Breast epithelium (tissue), 4 donors: Measurements from ENCODE around the gene GSTP1. TPM values are rescaled to one million over a fixed set of nuclear protein-coding genes. Genes with fewer than 3 reads are reported as not detected.
"Not testable (repeated sequence)": the region's sequence is repeated elsewhere in the genome, so short reads cannot be mapped to it uniquely, and the experiment has no call there.

Experiments
- DNase-seq, 2 donors: peaks; one replicate each; pipeline ENCODE4 v3.0.0-alpha.2; 2019; ENCODE audit warnings: low spot score in 2 of 2
- H3K27ac ChIP-seq, 2 donors: fragments of 200-600 bp; sonication (generic) in 1 of 2; one replicate each; pipeline ENCODE4 v1.5.1; 2016 to 2019; ENCODE audit warnings: mild to moderate bottlenecking in 1 of 2
- H3K27me3 ChIP-seq, 2 donors: fragments of 200-600 bp; sonication (generic) in 1 of 2; one replicate each; pipeline versions ENCODE4 v1.5.1 to v1.6.0; 2017 to 2019; ENCODE audit warnings: control low read depth in 1 of 2, mild to moderate bottlenecking in 1 of 2
- H3K36me3 ChIP-seq: fragments of 200-600 bp; one replicate; pipeline ENCODE4 v1.5.1; 2019
- H3K4me1 ChIP-seq, 2 donors: fragments of 200-600 bp; sonication (generic); one replicate each; pipeline ENCODE4 v1.5.1; 2016 to 2019; ENCODE audit warnings: control low read depth in 1 of 2
- H3K4me3 ChIP-seq, 3 donors: fragments of 200-600 bp; sonication (generic); 1 replicate in 2 of 3; 2 replicates in 1 of 3; pipeline ENCODE4 v1.5.1; 2016 to 2019; ENCODE audit warnings: mild to moderate bottlenecking in 3 of 3, moderate library complexity in 2 of 3
- H3K9me3 ChIP-seq, 2 donors: fragments of 200-600 bp; sonication (generic) in 1 of 2; one replicate each; pipeline ENCODE4 v1.5.1; 2016 to 2019; ENCODE audit warnings: control low read depth in 1 of 2
- POLR2A ChIP-seq: fragments of 450-650 bp; IDR thresholded peaks from one replicate; pipeline ENCODE4 v1.6.1; 2016; ENCODE audit warnings: antibody characterized with exemption, mild to moderate bottlenecking, moderate library complexity
- POLR2AphosphoS5 ChIP-seq, 3 donors: sonication (generic); formaldehyde crosslinking; IDR thresholded peaks; one replicate each; pipeline ENCODE4 v1.6.1; 2017; ENCODE audit warnings: antibody characterized with exemption in 3 of 3
- intact Hi-C: fragments of 100-400 bp; cut with DNase I; formaldehyde crosslinking; loops from one replicate; pipeline ENCODE4 v1.15.1; 2023; ENCODE audit warnings: low total_unique reads
- total RNA-seq, 3 donors: library from RNA; depleted of rRNA; stranded (reverse); fragments of >200 nt; gene quantifications; one replicate each; pipeline ENCODE4 v1.1.0, GENCODE V29; 2016
- TF ChIP-seq, protein P1 (sequence below), 3 donors: fragments of 450-650 bp; IDR thresholded peaks; one replicate each; pipeline ENCODE4 v1.5.1; 2016 to 2017; ENCODE audit warnings: antibody characterized with exemption in 3 of 3, mild to moderate bottlenecking in 3 of 3, moderate library complexity in 3 of 3

Gene GSTP1
- total RNA-seq, 3 donors from 2014 or later, result 552 to 1,029 (median 1,013) TPM

- TF ChIP-seq POLR2AphosphoS5 (IDR thresholded peaks at IDR 0.05) (no peak), POLR2A (no peak)
- TF ChIP-seq, protein P1, sequence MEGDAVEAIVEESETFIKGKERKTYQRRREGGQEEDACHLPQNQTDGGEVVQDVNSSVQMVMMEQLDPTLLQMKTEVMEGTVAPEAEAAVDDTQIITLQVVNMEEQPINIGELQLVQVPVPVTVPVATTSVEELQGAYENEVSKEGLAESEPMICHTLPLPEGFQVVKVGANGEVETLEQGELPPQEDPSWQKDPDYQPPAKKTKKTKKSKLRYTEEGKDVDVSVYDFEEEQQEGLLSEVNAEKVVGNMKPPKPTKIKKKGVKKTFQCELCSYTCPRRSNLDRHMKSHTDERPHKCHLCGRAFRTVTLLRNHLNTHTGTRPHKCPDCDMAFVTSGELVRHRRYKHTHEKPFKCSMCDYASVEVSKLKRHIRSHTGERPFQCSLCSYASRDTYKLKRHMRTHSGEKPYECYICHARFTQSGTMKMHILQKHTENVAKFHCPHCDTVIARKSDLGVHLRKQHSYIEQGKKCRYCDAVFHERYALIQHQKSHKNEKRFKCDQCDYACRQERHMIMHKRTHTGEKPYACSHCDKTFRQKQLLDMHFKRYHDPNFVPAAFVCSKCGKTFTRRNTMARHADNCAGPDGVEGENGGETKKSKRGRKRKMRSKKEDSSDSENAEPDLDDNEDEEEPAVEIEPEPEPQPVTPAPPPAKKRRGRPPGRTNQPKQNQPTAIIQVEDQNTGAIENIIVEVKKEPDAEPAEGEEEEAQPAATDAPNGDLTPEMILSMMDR (IDR thresholded peaks at IDR 0.05), result no peak
- Histone ChIP-seq H3K36me3 (no peaks in the 10 kb centered on the region), H3K27ac (peak overlapping the region in 1 of 2 donors; percentile 79), H3K4me1 (peaks cover 0 to 8% of the 10 kb centered on the region in 2 donors), H3K9me3 (no peaks in the 10 kb centered on the region), H3K27me3 (no peaks in the 10 kb centered on the region), H3K4me3 (peak overlapping the region in 1 of 3 donors; percentile 34)
- no peak for DNase-seq
- intact Hi-C loops, result no loop called here
Measured at GRCh38 chr11:67614730-67615714, 31.4 kb downstream of the GSTP1 start.

DNA sequence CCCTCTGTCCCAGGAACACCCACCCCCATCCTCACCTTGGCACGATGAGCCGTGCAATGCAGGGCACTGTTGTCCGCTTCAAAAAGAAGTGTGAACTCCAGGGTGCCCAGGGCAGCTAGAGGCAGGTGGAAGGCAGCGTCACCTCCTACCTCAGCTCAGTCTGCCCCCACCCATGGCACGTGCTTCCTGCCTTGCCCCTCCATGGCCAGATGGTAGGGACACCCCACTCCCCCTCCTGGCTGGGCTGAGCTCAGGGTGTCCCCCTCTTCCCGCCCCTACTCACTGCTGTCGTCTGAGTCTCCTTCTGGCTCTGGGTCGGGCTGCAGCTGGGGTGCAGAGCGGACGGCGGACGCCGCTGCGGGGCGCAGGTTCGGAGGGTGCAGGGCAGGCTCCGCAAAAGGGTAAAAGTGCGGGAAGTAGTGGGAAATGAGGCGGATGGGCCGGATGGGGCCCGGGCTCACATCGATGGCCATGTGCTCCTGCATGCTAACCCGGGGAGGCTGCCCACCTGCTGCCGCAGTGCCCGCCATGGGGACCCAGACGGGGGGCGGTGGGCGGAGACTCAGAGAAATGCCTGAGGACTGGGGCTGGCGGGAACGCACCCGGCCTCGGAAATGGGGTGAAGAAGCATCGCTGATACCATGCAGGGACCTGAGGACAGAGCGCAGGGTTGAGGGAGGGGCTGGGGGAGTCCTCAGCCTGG lies 32.3 kb downstream of the GSTP1 start:
- DNase-seq, result no peak
- intact Hi-C loops, result no loop called here
- Histone ChIP-seq H3K36me3 (no peaks in the 10 kb centered on the region), H3K4me1 (peaks cover 0 to 8% of the 10 kb centered on the region in 2 donors), H3K9me3 (no peaks in the 10 kb centered on the region), H3K27ac (no peak overlapping the region), H3K27me3 (no peaks in the 10 kb centered on the region), H3K4me3 (no peak overlapping the region)
- TF ChIP-seq POLR2AphosphoS5 (IDR thresholded peaks at IDR 0.05), result no peak
- TF ChIP-seq, protein P1 (IDR thresholded peaks at IDR 0.05), result no peak
- no peak for TF ChIP-seq POLR2A

DNA sequence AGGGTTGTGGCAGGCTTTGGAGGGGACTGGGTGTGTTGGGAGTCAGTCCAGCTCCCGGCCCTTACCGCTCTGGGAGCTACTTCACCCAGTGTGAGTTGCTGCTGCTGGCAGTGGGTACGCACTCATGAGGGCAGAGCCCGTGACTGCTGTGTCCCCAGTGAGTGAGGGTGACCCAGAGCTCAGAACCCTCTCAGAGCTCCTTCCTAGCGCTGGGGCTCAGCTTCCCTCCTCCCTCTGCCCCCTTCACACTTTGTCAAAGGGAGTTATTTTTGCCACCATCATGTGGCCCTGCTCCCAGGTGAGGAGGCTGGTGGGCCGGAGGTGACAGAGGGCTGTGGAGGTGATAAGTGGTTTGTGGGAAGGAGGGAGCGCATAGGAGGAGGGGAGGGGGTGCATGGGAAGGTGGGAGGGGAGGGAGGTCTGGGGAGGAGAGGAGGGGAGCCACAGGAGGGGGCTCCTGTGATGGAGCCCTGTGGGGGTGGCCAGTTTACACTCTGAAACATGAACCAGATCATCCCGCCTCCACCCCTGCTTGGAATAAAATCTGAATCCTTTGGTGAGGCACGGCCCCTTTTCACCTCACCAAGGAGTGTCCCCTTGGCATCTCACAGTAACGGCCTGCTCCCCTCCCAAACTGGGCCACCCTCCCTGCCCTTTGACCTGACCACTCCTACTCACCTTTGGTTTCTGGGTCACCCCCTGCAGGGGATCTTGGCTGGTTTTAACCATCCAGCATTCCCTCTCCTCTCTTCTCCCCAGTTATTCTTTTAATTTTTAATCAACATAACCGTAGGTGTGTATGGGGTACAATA lies 33.0 kb downstream of the GSTP1 start:
- no peak overlapping the region for H3K4me3 ChIP-seq
- peaks cover 0 to 8% of the 10 kb centered on the region in 2 donors for H3K4me1 ChIP-seq
- TF ChIP-seq POLR2AphosphoS5 (IDR thresholded peaks at IDR 0.05) (no peak), POLR2A (no peak)
- TF ChIP-seq, protein P1 (IDR thresholded peaks at IDR 0.05), result no peak
- H3K9me3 ChIP-seq, result no peaks in the 10 kb centered on the region
- no peak overlapping the region for H3K27ac ChIP-seq
- intact Hi-C loops, result no loop called here
- no peaks in the 10 kb centered on the region for H3K36me3 ChIP-seq
- DNase-seq, result no peak
- no peaks in the 10 kb centered on the region for H3K27me3 ChIP-seq

GRCh38 chr11:67617243-67617953 lies 33.8 kb downstream of the GSTP1 start:
- Histone ChIP-seq H3K9me3 (no peaks in the 10 kb centered on the region), H3K27me3 (no peaks in the 10 kb centered on the region), H3K4me3 (no peak overlapping the region), H3K36me3 (no peaks in the 10 kb centered on the region), H3K4me1 (peaks cover 0 to 8% of the 10 kb centered on the region in 2 donors), H3K27ac (no peak overlapping the region)
- DNase-seq, result no peak
- no peak for TF ChIP-seq POLR2AphosphoS5 (IDR thresholded peaks at IDR 0.05)
- TF ChIP-seq, protein P1 (IDR thresholded peaks at IDR 0.05), result no peak
- TF ChIP-seq POLR2A, result no peak
- intact Hi-C loops, result no loop called here

DNA sequence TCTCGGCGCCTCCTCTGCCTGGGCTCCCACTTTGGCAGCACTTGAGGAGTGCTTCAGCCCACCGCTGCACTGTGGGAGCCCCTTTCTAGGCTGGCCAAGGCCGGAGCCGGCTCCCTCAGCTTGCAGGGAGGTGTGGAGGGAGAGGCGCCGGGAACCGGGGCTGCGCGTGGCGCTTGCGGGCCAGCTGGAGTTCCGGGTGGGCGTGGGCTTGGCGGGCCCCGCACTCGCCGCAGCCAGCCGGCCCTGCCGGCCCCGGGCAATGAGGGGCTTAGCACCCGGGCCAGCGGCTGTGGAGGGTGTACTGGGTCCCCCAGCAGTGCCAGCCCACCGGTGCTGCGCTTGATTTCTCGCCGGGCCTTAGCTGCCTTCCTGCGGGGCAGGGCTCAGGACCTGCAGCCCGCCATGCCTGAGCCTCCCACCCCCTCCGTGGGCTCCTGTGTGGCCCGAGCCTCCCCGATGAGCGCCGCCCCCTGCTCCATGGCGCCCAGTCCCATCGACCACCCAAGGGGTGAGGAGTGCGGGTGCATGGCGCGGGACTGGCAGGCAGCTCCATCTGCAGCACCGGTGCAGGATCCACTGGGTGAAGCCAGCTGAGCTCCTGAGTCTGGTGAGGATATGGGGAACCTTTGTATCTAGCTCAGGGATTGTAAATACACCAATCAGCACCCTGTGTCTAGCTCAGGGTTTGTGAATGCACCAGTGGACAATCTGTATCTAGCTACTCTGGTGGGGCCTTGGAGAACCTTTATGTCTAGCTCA lies 35.5 kb downstream of the GSTP1 start:
- intact Hi-C loops, result not testable (repeated sequence)

GRCh38 chr11:67619683-67620618 lies 36.3 kb downstream of the GSTP1 start:
- H3K36me3 ChIP-seq, DNase-seq, H3K27ac ChIP-seq, H3K4me1 ChIP-seq, H3K9me3 ChIP-seq, intact Hi-C loops, H3K4me3 ChIP-seq, H3K27me3 ChIP-seq: not testable (repeated sequence)

More for the DNA sequence above, 35.5 kb downstream of the GSTP1 start:
- not testable (repeated sequence) for H3K27ac ChIP-seq, H3K4me3 ChIP-seq, H3K9me3 ChIP-seq, H3K36me3 ChIP-seq, H3K27me3 ChIP-seq, H3K4me1 ChIP-seq, DNase-seq
